DMS114 treated with DMSO at 0.1 percent for 48 hours (cell line): ENCODE measurements around the gene BRWD1.
"Not testable (repeated sequence)": the region's sequence is repeated elsewhere in the genome, so short reads cannot be mapped to it uniquely, and the experiment has no call there.

Experiments
- DNase-seq: peaks from one replicate; lab custom pipeline; 2025; ENCODE audit not compliant: unreplicated experiment; lab: John Stamatoyannopoulos, UW

The BRWD1 gene

DNA sequence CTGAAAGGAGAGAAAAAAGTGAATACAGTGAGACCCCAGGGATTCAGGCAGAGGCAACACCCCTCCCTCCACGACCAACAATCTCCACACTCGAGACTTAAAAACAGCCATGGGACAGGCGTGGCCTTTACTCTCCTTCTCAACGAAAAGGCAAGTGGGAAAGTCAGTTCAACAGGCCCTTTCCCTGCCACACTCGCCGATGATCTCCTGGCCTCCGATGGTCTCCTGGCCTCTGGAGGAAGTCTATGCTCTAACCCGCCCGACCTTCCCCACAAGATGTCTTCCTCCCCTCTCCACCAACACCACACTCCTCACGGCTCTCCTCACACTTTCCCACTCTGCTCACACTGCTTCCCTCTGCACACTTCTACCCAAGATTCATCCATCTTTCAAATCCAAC lies 137.8 kb downstream of the BRWD1 start:
- no peak for DNase-seq

DNA sequence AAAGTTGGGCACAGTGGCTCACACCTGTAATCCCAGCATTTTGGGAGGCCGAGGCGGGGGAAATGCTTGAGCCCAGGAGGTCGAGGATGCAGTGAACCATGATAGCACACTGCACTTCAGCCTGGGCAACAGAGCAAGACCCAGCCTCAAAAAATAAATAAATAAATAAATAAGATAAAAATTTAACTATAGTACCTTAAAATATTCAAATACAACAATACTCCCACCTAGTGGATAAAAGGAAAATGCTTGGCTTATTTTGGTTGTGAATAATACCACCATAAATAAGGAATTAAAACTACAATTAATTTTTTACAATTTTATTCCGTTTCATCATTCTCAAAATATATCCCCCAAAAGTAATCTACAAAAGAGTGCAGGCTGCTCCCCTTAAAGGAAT lies 138.3 kb downstream of the BRWD1 start:
- DNase-seq, result peak; percentile 9

DNA sequence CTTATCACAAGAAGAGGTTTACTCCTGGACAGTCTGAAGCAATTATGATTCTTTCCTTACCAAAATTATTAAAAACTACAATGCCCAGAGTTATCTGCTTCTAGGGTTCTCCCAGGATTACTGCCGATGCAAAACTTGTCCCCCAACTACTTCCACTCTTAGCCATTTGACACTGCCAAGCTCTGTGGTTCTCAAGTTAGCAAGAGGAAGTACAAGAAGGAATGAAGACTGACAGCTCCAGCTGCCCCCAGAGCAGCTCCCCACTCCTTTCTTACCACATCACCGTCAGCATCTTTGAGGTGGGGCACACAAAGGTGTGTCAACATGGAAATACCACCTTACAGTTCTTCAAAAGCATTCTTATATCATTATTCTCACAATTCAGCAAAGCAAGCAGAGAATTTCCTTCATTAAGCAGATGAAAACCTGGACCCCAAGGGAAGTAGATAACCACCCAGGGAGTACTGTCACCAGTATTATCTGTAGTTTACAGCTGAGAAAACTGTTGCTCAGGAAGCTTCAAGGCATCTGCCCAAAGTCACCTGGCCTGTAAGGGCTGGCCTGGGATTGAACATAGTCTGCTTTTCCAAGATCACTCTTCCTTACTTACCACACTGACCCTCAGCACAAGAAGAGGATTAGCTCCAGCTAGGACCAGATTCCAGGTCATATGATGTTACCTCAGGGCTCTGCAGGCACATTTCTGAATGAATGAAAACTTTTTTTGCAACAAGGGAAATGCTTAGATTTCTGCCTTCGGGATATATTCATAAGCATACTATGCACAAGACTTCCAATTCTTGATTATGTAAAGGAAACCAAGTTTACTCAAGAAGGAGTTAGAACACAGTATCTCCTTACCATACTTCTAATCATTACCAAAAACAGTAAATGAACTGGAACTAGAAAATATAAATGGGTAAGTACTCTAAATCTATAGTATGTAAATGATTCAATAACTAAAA lies 139.4 kb downstream of the BRWD1 start:
- DNase-seq, result no peak

DNA sequence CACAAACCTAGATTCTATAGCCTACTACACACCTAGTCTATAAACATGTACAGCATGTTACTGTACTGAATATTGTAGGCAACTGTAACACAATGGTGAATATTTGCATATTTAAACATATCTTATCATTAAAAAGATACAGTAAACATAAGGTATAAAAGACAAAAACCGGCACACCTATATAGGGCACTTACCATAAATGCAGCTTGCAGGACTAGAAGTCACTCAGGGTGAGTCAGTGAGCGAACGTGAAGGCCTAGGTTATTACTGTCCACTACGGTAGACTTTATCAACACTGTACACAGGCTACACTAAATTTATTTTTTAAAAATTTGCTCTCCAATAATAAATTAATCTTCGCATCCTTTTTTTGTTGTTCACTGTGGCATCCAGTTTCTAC lies 143.5 kb downstream of the BRWD1 start:
- no peak for DNase-seq

DNA sequence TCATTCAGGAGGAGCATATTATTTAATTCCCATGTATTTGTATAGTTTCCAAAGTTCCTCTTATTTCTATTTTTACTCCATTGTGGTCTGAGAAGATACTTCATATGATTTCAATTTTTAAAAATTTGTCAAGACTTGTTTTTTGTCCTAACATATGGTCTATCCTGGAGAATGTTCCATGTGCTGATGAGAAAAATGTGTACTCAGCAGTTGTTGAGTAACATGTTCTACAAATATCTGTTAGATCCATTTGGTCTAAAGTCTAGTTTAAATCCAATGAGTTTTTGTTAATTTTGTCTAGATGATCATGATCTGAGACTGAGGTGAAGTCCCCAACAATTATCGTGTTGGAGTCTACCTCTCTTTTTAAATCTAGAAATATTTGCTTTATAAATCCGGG lies 144.6 kb downstream of the BRWD1 start:
- no peak for DNase-seq

DNA sequence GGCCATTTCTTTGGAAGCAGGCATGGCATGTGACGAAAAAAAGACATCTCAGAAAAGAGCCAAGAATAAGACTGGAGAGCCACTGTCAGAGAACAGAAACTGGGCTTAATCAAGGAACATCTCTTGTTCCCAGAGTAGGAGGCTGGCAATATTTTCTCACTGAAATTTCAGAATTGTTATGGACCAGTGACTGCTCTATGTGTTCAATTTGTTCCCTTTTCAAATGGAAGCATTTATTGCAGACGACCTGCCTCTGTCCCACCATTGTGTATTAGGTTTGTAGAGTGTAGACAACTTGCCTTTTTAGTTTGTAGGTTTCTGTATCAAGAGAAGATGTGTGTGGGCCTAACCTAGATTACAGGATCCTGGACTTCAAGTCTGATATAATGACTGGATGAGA lies 148.9 kb downstream of the BRWD1 start:
- no peak for DNase-seq

DNA sequence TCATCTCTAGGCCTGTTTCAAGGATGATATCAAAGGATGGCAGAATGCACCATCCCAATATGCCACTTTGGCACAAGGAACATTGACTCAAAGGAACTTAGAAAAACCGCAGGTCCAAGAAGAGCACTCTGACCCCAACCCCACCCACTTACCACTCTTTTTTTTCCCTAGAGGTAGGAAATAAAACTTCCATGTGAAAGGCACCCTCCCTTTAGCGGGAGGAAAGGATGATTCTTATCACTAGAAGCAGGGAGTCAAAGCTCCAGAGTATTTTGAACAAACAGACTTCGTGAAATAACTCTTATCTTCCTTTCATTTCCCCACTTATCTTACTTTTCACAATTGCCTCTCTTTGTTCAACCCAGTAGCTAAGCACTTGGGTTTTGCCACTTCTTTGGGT lies 152.4 kb downstream of the BRWD1 start:
- DNase-seq, result no peak

DNA sequence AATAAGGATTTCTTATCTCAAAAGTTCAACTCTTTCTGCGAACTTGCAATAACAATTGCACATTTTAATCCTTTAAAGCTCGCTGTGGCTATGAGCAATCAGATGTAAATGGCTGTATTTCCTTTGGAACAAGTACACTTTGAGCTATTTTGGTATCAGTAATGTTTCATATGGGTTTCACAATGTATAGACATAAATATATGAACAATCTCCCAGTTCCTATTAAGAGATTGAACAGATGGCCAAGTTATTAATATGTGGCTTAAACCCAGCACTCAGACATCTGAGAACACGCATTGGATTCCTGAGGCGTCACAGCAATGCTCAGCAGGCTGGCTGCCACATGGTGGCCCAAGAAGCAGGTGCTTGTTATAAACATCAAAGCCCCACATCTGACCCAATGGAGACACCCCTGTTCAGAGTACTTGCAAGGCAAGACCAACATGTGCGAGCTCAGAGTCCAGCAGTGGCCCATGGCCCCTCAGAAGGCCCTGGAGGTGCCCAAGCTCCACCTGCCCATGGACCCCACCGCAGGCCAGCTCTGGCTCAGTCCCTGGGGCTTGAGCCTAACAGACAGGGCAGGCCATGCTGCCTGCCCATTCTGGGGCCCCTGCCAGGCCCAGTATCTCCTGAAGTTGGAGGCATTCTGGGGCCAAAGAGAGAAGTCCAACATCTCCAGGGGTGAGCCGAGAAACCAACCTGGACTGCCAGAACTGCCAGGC lies 153.9 kb downstream of the BRWD1 start:
- no peak for DNase-seq

DNA sequence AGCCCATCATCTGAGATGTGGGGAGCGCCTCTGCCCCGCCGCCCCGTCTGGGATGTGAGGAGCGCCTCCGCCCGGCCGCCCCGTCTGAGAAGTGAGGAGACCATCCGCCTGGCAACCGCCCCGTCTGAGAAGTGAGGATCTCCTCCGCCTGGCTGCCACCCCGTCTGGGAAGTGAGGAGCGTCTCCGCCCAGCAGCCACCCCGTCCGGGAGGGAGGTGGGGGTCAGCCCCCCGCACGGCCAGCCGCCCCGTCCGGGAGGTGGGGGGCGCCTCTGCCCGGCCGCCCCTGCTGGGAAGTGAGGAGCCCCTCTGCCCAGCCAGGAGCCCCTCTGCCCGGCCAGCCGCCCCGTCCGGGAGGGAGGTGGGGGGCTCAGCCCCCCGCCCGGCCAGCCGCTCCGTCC lies 156.2 kb downstream of the BRWD1 start:
- DNase-seq, result not testable (repeated sequence)

DNA sequence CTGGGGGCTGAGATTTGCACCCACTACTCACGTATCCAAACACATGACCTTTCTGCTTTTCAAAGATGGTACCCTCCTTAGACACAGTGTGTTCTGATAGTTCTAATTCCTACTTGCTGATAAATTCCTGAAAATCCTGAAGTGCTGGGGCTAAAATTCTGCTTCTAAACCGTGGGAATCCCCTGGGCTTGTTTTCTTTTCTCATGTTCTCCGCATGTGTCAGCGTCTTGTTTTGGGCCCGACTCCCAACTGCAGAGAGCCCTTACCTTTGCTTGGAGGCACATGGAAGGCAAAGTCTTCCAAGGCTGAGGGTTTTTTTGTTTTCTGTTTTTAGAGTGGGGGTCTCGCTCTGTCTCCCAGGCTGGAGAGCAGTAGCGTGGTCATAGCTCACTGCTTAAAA lies 157.4 kb downstream of the BRWD1 start:
- no peak for DNase-seq

DNA sequence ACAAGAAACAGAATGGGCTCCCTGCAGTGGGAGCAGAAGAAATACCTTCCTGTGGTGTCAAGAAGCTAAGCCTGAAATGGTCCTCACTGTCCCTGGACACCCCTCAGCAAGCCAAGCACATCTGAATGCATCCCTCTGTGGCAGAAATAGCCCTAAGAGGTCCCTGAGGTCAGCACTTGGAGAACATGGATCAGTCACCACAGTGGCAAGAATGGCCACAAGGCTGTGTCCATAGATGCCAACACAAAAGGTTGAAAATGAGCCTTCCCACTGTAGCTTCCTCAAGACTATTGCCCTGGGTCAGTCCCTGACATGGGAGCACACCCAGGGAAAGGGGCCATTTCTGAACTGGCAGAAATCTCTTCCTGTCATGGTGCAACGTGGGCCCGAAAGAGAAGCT lies 157.9 kb downstream of the BRWD1 start:
- no peak for DNase-seq

DNA sequence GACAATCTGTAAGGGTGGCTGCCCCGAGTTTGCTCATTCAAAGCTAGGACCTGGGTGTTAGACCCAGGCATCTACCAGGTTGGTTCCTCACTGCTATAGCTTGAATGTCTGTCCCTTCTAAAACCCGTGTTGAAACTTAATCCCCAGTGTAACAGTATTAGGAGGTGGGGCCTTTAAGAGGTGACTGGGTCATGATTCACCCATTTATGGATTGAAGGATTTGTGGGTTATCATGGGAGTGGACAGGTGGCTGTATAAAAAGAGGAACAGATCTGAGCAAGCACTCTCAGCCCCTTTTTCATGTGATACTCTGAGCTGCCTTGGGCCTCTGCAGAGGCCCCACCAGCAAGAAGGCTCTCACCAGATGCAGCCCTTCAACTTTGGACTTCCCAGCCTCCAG lies 159.6 kb downstream of the BRWD1 start:
- no peak for DNase-seq

DNA sequence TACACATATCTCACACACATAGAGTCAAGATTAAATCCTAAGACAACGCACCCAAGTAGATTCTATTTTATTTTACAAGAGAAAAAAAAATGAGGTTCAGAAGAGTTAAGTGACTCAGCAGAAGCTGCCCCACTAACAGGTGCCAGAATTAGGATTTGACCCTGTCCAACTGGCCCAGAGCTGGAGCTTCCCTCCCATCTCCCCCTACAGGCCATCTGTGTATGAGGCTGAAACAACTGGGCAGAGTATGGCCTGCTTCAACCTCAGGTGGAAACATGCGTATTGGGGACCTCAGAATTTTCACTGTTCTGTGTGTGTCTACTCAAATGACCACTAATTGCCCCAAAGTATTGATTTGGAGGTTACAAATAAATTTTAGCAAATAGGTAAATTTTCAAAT lies 160.1 kb downstream of the BRWD1 start:
- DNase-seq, result no peak

DNA sequence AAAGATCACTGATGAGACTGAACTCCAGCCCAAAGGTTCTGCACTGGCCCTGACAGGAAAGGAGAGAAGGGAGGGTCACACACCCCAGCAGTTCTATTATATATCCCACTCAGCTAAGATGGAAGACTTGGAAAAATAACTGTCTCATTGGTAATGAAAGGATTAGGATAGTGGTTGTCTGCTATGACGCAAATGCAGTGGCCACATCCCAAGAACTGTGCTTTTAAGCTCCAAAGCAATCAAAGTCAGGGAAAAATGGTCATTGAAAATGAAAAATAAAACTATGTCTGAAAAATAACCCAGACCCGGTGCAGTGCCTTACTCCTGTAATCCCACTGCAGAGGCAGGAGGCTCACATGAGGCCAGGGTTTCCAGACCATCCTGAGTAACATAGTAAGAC lies 161.2 kb downstream of the BRWD1 start:
- DNase-seq, result no peak

DNA sequence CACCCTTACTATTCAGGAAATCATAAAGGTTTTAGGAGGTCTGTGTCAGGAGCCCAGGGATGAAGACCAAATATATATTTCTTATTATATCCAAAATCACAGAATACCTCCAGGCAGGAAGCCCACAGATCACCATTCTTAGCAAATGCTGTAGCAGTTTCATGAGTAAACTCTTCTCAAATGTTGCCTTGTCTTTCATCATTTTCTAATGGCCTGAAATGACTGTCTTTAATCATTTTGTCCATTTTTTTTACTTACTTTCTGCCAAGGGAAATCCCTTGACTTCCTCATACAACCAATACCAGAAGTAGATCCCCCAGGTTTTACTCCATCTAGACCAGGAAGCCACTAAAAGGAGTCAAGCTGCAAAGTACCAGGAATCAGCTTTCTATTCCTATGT lies 162.6 kb downstream of the BRWD1 start:
- no peak for DNase-seq

DNA sequence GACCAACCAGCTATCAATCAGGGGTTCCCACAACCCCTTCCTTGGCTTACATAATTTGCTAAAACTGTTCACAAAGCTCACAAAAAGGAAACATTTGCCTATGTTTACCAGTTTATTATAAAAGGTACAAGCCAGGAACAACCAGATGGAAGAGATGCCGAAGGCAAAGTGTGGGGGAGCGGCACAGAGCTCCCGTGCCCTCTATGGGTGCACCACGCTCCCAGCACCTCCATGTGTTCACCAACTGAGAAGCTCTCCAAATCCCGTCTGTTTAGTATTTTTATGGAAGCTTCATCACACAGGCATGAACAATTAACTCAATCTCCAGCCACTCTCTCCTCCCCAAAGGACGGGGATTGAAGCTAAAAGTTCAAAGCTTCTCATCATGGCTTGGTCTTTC lies 163.1 kb downstream of the BRWD1 start:
- no peak for DNase-seq

DNA sequence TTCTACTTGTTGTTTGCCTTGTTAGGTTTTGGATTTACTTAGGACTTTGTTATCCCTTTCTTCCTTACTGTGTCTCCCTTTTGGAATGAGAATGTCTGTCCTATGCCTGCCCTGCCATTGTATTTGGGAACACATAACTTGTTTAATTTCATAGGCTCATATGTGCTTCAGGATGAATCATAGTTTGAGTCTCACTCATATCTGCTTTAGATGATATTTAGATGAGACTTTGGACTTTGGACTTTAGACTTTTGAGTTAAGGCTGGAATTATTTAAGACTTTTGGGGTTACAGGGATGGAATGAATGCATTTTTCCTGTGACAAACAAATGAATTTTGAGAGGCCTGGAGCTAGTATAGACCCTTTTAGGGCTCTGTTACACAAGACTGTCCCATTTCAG lies 163.6 kb downstream of the BRWD1 start:
- DNase-seq, result no peak

DNA sequence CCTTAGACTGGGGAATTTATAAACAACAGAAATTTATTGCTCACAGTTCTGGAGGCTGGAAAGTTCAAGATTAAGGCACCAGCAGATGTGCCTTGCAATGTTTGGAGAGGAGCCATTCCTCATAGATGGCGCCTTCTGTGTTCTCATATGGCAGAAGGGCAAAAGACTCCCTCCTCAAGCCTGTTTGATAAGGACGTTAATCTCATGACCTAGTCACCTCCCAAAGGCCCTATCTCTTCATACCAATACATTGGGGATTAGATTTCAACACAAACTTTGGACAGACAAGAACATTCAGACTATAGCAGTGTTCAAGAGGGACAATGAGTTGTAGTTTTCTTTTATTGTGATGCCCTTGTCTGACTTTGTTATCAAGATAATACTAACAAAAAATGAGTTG lies 164.5 kb downstream of the BRWD1 start:
- no peak for DNase-seq

DNA sequence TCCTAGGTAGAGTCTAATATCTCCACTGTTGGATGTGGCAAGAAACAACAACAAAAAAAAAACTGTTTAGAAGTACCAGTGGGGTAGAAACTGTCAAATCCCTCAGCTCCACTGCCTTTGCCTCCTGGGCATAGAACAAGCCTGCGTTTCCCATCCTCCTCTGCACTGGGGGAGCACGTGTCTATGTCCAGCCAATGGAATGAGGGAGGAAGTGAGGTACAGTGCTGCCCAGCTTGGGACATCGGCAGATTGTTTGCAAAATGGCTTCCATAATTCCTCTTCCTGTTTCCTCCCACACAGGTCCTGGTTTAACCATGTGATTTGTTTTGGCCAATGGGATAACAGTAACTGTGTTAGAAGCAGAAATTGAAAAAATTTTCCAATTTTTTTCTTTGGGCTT lies 169.2 kb downstream of the BRWD1 start:
- DNase-seq, result no peak

DNA sequence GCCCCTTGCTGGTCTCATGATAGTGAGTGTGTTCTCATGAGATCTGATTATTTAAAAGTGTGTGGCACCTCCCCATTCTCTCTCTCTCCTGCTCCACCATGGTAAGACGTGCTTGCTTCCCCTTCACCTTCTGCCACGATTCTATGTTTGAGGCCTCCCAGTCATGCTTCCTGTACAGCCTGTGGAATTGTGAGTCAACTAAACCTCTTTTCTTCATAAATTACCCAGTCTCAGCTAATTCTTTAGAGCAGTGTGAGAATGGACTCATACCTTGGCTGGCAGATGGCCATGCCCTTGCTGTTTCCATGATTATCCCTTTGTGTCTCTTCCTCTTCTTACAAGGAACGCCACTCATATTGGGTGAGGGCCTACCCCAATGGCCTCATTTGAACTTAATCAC lies 170.5 kb downstream of the BRWD1 start:
- no peak for DNase-seq

DNA sequence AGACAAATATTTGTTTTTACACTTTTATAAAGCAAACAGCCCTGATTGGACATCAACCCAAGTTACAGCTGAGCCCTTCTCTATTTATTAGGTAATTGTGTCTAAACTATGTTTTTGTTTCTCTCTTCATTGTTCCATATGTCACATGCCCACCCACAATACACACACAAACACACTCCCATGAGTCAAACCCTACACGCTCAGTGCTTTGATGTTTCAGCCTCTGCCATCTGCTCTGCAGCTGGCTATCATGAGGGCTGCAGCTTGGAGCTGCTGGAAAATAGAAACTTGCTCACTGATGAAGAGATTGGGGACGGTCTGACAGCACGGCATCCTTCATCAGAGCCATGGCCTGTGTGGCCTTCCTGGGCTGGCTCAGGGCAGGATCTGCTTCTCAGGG lies 171.9 kb downstream of the BRWD1 start:
- DNase-seq, result no peak
